HL-60 (cell line): Measurements from ENCODE around the gene TROAP.

Source experiments
- GABPA ChIP-seq: IDR thresholded peaks from 2 replicates; pipeline ENCODE4 v1.6.1; 2012; ENCODE audit warnings: low read depth
- POLR2AphosphoS5 ChIP-seq: IDR thresholded peaks from 2 replicates; pipeline ENCODE4 v1.6.1; 2012; ENCODE audit warnings: low read depth
- SPI1 ChIP-seq: IDR thresholded peaks from 2 replicates; pipeline ENCODE4 v1.6.1; 2012; ENCODE audit warnings: low read depth, mild to moderate bottlenecking, borderline replicate concordance
- TF ChIP-seq, protein P1 (sequence below): IDR thresholded peaks from one replicate; pipeline ENCODE4 v1.5.1; 2011; ENCODE audit warnings: low read length, control low read depth, inconsistent platforms; ENCODE audit not compliant: insufficient read depth

DNA sequence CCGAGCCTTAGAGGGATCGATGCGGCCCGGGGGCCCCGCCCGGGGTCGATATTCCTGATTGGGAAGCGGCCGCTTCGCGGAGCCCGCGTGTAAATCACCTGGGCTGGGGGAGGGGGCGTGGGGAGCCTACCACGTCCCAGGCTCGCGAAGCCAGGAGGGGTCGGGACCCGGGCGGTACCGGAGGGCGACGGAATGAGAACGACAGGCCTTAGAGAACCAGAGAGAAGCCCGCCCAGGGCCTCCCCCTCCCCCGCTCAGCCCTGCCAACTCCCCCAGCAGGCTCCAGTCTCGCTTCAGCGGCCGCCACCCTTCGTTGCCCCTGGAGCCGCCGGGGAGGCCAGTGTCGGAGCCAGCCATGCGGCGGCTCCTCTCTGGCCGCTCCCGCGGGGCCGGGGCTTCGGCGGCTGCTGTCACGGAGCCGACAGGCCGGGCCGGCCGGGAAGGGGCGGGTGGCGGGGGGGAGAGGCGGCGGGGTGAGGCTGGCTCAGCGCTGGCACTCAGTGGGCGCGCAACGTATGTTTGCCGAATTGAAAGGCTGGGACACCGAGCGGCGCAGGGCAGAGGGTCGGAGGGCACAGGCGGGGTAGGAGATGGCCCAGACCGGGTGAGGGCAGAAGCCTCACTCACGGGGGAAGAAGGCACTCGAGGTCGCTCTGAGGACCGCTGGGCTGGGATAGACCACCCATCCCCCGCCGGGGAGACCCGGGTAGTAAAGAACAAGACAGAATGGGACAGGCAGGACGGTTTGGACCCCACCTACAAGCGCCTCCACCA, 22.2 kb downstream of the TROAP start:
- TF ChIP-seq, protein P1, sequence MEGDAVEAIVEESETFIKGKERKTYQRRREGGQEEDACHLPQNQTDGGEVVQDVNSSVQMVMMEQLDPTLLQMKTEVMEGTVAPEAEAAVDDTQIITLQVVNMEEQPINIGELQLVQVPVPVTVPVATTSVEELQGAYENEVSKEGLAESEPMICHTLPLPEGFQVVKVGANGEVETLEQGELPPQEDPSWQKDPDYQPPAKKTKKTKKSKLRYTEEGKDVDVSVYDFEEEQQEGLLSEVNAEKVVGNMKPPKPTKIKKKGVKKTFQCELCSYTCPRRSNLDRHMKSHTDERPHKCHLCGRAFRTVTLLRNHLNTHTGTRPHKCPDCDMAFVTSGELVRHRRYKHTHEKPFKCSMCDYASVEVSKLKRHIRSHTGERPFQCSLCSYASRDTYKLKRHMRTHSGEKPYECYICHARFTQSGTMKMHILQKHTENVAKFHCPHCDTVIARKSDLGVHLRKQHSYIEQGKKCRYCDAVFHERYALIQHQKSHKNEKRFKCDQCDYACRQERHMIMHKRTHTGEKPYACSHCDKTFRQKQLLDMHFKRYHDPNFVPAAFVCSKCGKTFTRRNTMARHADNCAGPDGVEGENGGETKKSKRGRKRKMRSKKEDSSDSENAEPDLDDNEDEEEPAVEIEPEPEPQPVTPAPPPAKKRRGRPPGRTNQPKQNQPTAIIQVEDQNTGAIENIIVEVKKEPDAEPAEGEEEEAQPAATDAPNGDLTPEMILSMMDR, result no peak
- TF ChIP-seq SPI1, result no peak
- TF ChIP-seq GABPA, result no peak
- TF ChIP-seq POLR2AphosphoS5, result no peak
